HEK293 (cell line): ENCODE results near the gene TCEA3.

Experiments
- CTCF ChIA-PET: fragments of 350-600 bp; formaldehyde crosslinking; extraction: SDS; loops from one replicate; lab custom pipeline; 2021; ENCODE audit warnings: antibody characterized with exemption; lab: Yijun Ruan, JAX
- POLR2A ChIA-PET: fragments of 300-600 bp; formaldehyde crosslinking; extraction: SDS; loops from one replicate; lab custom pipeline; 2020; ENCODE audit warnings: antibody characterized with exemption, inconsistent platforms; lab: Yijun Ruan, JAX
- H3K27ac ChIP-seq: fragments of 200-500 bp; sonication (Bioruptor generic); 2 replicates; pipeline ENCODE4 v1.5.1; 2014; ENCODE audit warnings: low read depth, low read length, control low read depth, inconsistent platforms; ENCODE audit errors: extremely low read depth
- H3K36me3 ChIP-seq, 2 experiments: fragments of 200-500 bp in 1 of 2; sonication (Bioruptor generic) in 1 of 2; 1 replicate in 1 of 2; 2 replicates in 1 of 2; pipeline ENCODE4 v1.5.1; 2014 to 2017; ENCODE audit warnings: inconsistent platforms in 2 of 2, low read length in 2 of 2; ENCODE audit not compliant: control insufficient read depth in 2 of 2, insufficient read depth in 1 of 2
- H3K4me1 ChIP-seq: fragments of 200-500 bp; sonication (Bioruptor generic); 2 replicates; pipeline ENCODE4 v1.5.1; 2014; ENCODE audit warnings: mild to moderate bottlenecking, low read length, inconsistent platforms; ENCODE audit not compliant: control insufficient read depth, insufficient read depth
- H3K4me3 ChIP-seq: 2 replicates; pipeline ENCODE4 v1.5.1; 2011; ENCODE audit warnings: low read depth, mild to moderate bottlenecking, control low read depth, low read length, moderate library complexity
- H3K9me3 ChIP-seq: fragments of 200-500 bp; sonication (Bioruptor generic); 2 replicates; pipeline ENCODE4 v1.5.1; 2014; ENCODE audit warnings: low read depth, low read length, inconsistent platforms; ENCODE audit not compliant: control insufficient read depth, insufficient read depth
- AEBP2 ChIP-seq: fragments of 450-650 bp; formaldehyde crosslinking; IDR thresholded peaks from 2 replicates; pipeline ENCODE4 v1.5.1; 2016; ENCODE audit warnings: missing biosample characterization, missing genetic modification characterization, borderline replicate concordance
- GFI1B ChIP-seq: fragments of 450-650 bp; formaldehyde crosslinking; IDR thresholded peaks from 2 replicates; pipeline ENCODE4 v1.5.1; 2016; ENCODE audit warnings: missing biosample characterization, missing genetic modification characterization
- GLIS1 ChIP-seq: fragments of 450-650 bp; formaldehyde crosslinking; IDR thresholded peaks from 2 replicates; pipeline ENCODE4 v1.5.1; 2016; ENCODE audit warnings: missing biosample characterization, missing genetic modification characterization
- GLIS2 ChIP-seq: fragments of 450-650 bp; formaldehyde crosslinking; IDR thresholded peaks from 2 replicates; pipeline ENCODE4 v1.5.1; 2016; ENCODE audit warnings: missing biosample characterization, missing genetic modification characterization
- HOXC10 ChIP-seq: sonication (generic); formaldehyde crosslinking; IDR thresholded peaks from 2 replicates; pipeline ENCODE4 v1.8.1; 2023; ENCODE audit warnings: mild to moderate bottlenecking, missing genetic modification reagents
- KLF1 ChIP-seq: fragments of 450-650 bp; formaldehyde crosslinking; IDR thresholded peaks from 2 replicates; pipeline ENCODE4 v1.5.1; 2016; ENCODE audit warnings: missing biosample characterization, missing genetic modification characterization
- KLF17 ChIP-seq: fragments of 450-650 bp; formaldehyde crosslinking; IDR thresholded peaks from 2 replicates; pipeline ENCODE4 v1.5.1; 2016; ENCODE audit warnings: missing biosample characterization, missing genetic modification characterization
- KLF9 ChIP-seq: fragments of 450-650 bp; formaldehyde crosslinking; IDR thresholded peaks from 2 replicates; pipeline ENCODE4 v1.5.1; 2016; ENCODE audit warnings: missing biosample characterization, missing genetic modification characterization, low read depth
- PRDM6 ChIP-seq: fragments of 450-650 bp; formaldehyde crosslinking; IDR thresholded peaks from 2 replicates; pipeline ENCODE4 v1.5.1; 2017; ENCODE audit warnings: missing biosample characterization, missing genetic modification characterization
- SALL2 ChIP-seq: fragments of 450-650 bp; formaldehyde crosslinking; IDR thresholded peaks from 2 replicates; pipeline ENCODE4 v1.5.0; 2017; ENCODE audit warnings: missing biosample characterization, mild to moderate bottlenecking, missing genetic modification characterization, borderline replicate concordance
- WT1 ChIP-seq: fragments of 450-650 bp; formaldehyde crosslinking; IDR thresholded peaks from 2 replicates; pipeline ENCODE4 v1.5.1; 2016; ENCODE audit warnings: missing biosample characterization, missing genetic modification characterization
- YY1 ChIP-seq: fragments of 450-650 bp; formaldehyde crosslinking; IDR thresholded peaks from 2 replicates; pipeline ENCODE4 v1.5.1; 2018; ENCODE audit warnings: missing biosample characterization, missing genetic modification characterization
- ZBTB17 ChIP-seq: fragments of 450-650 bp; formaldehyde crosslinking; IDR thresholded peaks from 2 replicates; pipeline ENCODE4 v1.5.1; 2016; ENCODE audit warnings: missing biosample characterization, missing genetic modification characterization
- ZBTB20 ChIP-seq: fragments of 450-650 bp; formaldehyde crosslinking; IDR thresholded peaks from 2 replicates; pipeline ENCODE4 v1.5.1; 2016; ENCODE audit warnings: missing biosample characterization, missing genetic modification characterization
- ZEB2 ChIP-seq: fragments of 450-650 bp; formaldehyde crosslinking; IDR thresholded peaks from 2 replicates; pipeline ENCODE4 v1.5.1; 2016; ENCODE audit warnings: missing biosample characterization, missing genetic modification characterization
- ZFP37 ChIP-seq: fragments of 450-650 bp; formaldehyde crosslinking; IDR thresholded peaks from 2 replicates; pipeline ENCODE4 v1.5.1; 2016; ENCODE audit warnings: missing biosample characterization, missing genetic modification characterization
- ZIC2 ChIP-seq: fragments of 450-650 bp; formaldehyde crosslinking; IDR thresholded peaks from 2 replicates; pipeline ENCODE4 v1.5.1; 2016; ENCODE audit warnings: missing biosample characterization, missing genetic modification characterization
- ZNF2 ChIP-seq: fragments of 450-650 bp; formaldehyde crosslinking; IDR thresholded peaks from 2 replicates; pipeline ENCODE4 v1.5.1; 2016; ENCODE audit warnings: missing biosample characterization, missing genetic modification characterization
- ZNF23 ChIP-seq: fragments of 450-650 bp; formaldehyde crosslinking; IDR thresholded peaks from 2 replicates; pipeline ENCODE4 v1.5.1; 2016; ENCODE audit warnings: missing biosample characterization, missing genetic modification characterization, borderline replicate concordance
- ZNF266 ChIP-seq: fragments of 450-650 bp; formaldehyde crosslinking; IDR thresholded peaks from 2 replicates; pipeline ENCODE4 v1.5.1; 2016; ENCODE audit warnings: missing biosample characterization, missing genetic modification characterization, low read depth
- ZNF37A ChIP-seq: fragments of 450-650 bp; IDR thresholded peaks from 2 replicates; pipeline ENCODE4 v1.5.1; 2018; ENCODE audit warnings: missing biosample characterization, missing genetic modification characterization
- ZNF423 ChIP-seq: fragments of 450-650 bp; formaldehyde crosslinking; IDR thresholded peaks from 2 replicates; pipeline ENCODE4 v1.5.1; 2016; ENCODE audit warnings: missing biosample characterization, missing genetic modification characterization
- ZNF433 ChIP-seq: fragments of 450-650 bp; formaldehyde crosslinking; IDR thresholded peaks from 2 replicates; pipeline ENCODE4 v1.5.1; 2016; ENCODE audit warnings: missing biosample characterization, missing genetic modification characterization, low read depth
- ZNF488 ChIP-seq: fragments of 450-650 bp; formaldehyde crosslinking; IDR thresholded peaks from 2 replicates; pipeline ENCODE4 v1.5.1; 2016; ENCODE audit warnings: missing biosample characterization, missing genetic modification characterization
- ZNF510 ChIP-seq: fragments of 450-650 bp; formaldehyde crosslinking; IDR thresholded peaks from 2 replicates; pipeline ENCODE4 v1.5.1; 2018; ENCODE audit warnings: mild to moderate bottlenecking, missing genetic modification characterization, missing biosample characterization; ENCODE audit not compliant: insufficient replicate concordance
- ZSCAN30 ChIP-seq: fragments of 450-650 bp; IDR thresholded peaks from 2 replicates; pipeline ENCODE4 v1.5.1; 2018; ENCODE audit warnings: missing biosample characterization, mild to moderate bottlenecking, missing genetic modification characterization, moderate library complexity
- ZSCAN4 ChIP-seq: fragments of 450-650 bp; formaldehyde crosslinking; IDR thresholded peaks from 2 replicates; pipeline ENCODE4 v1.5.1; 2017; ENCODE audit warnings: missing biosample characterization, missing genetic modification characterization
- ZSCAN5A ChIP-seq: fragments of 450-650 bp; formaldehyde crosslinking; IDR thresholded peaks from 2 replicates; pipeline ENCODE4 v1.5.1; 2016; ENCODE audit warnings: missing biosample characterization, missing genetic modification characterization
- ZXDB ChIP-seq: fragments of 450-650 bp; formaldehyde crosslinking; IDR thresholded peaks from 2 replicates; pipeline ENCODE4 v1.5.1; 2016; ENCODE audit warnings: missing biosample characterization, missing genetic modification characterization

Gene TCEA3

GRCh38 chr1:23452011-23452411 is 27.5 kb upstream of the TCEA3 start:
- TF ChIP-seq KLF1 (peak; percentile 28; the same call in 1 of the 2 replicates), ZNF23 (no peak), WT1 (tag by site-specific recombination) (peak; percentile 79), GLIS2 (0 out of 2 replicates have a peak, but pooled peaks have one; percentile 27), ZNF2 (tag by site-specific recombination) (no peak), ZSCAN4 (tag by site-specific recombination) (no peak), AEBP2 (tag by site-specific recombination) (no peak), GLIS1 (peak; percentile 89), ZSCAN5A (tag by site-specific recombination) (no peak), GFI1B (tag by site-specific recombination) (no peak), ZBTB17 (peak; percentile 34; the same call in 1 of the 2 replicates), HOXC10 (no peak), ZNF266 (tag by site-specific recombination) (no peak), ZEB2 (tag by site-specific recombination) (no peak), KLF17 (tag by site-specific recombination) (0 out of 2 replicates have a peak, but pooled peaks have one; percentile 23), YY1 (no peak), ZIC2 (tag by site-specific recombination) (peak; percentile 60), ZNF510 (tag by site-specific recombination) (no peak), ZNF37A (tag by site-specific recombination) (no peak)
- Histone ChIP-seq H3K4me1 (no peaks in the 10 kb centered on the region), H3K4me3 (no peak overlapping the region), H3K36me3 (peaks cover 0 to 51% of the 10 kb centered on the region in 2 experiments; a peak in 1 of 3 replicates), H3K9me3 (no peaks in the 10 kb centered on the region), H3K27ac (no peak overlapping the region)
- POLR2A ChIA-PET: interaction anchor here (0.5 kb wide), 1 partner anchor 63 kb away, joined by 3 read pairs; no protein-coding TSS in a partner anchor
- CTCF ChIA-PET: interaction anchor here (0.6 to 1.3 kb wide), 3 partner anchors 31 to 174 kb away, joined by 4 to 6 read pairs (median 4); no protein-coding TSS in a partner anchor

- TF ChIP-seq SALL2 (tag by site-specific recombination) (no peak), ZNF423 (tag by site-specific recombination) (no peak), ZNF37A (tag by site-specific recombination) (no peak), KLF9 (no peak), ZSCAN30 (tag by site-specific recombination) (no peak), ZFP37 (tag by site-specific recombination) (no peak), ZNF488 (no peak), PRDM6 (tag by site-specific recombination) (no peak), ZNF433 (tag by site-specific recombination) (no peak), ZXDB (tag by site-specific recombination) (no peak), ZBTB20 (tag by site-specific recombination) (no peak)
- TF ChIP-seq, all 188 proteins: peak for 0
- ChIA-PET CTCF (interaction anchor here (0.6 to 1.3 kb wide), 4 partner anchors 31 to 173 kb away, joined by 3 to 6 read pairs (median 4); no protein-coding TSS in a partner anchor), POLR2A (interaction anchor here (0.5 to 0.6 kb wide), 2 partner anchors 63 to 107 kb away, joined by 3 to 5 read pairs; partner anchors contain the start of gene HNRNPR)
- H3K9me3 ChIP-seq: no peaks in the 10 kb centered on the region
- H3K36me3 ChIP-seq: peaks cover 0 to 51% of the 10 kb centered on the region in 2 experiments; a peak in 1 of 3 replicates
- no peak overlapping the region for H3K4me3 ChIP-seq
- no peak overlapping the region for H3K27ac ChIP-seq
- H3K4me1 ChIP-seq: no peaks in the 10 kb centered on the region
Measured at GRCh38 chr1:23451441-23451840, 26.9 kb upstream of the TCEA3 start.
